Measurements from ENCODE around the gene FBH1. TPM values are rescaled to one million over a fixed set of nuclear protein-coding genes. Genes with fewer than 3 reads are reported as not detected.
"Not testable (repeated sequence)": the region's sequence is repeated elsewhere in the genome, so short reads cannot be mapped to it uniquely, and the experiment has no call there.

FBH1 gene
- total RNA-seq, 2 donors from 2014 or later: 51.8 to 53.5 TPM

DNA sequence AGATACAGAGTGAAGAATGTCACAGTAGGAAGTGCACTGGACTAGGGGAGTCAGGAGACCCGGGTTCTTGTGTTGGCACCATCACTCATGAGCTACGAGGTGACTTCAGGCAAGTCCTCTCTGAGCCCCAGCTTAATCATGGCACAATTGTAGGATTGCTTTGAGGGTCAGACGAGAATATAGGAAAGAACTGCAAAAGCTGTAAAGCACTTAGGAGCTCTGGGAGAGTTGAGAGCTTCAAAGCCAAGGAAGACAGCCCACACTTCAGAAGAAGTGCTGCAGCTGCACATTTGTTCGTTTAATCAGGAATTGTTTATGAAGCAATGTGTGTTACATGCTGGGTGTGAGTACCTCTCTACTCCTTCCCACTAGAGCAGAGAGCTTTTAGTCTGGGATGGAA is 4.4 kb downstream of the FBH1 start:
- ATAC-seq (no peak), DNase-seq (ENCODE audit: low spot score in 2 of 2) (no peak)
- Mint-ChIP-seq H3K27ac (no peak overlapping the region), H3K9me3 (peaks cover 0 to 10% of the 10 kb centered on the region in 2 donors), H3K36me3 (peaks cover 0 to 53% of the 10 kb centered on the region in 2 donors)

DNA sequence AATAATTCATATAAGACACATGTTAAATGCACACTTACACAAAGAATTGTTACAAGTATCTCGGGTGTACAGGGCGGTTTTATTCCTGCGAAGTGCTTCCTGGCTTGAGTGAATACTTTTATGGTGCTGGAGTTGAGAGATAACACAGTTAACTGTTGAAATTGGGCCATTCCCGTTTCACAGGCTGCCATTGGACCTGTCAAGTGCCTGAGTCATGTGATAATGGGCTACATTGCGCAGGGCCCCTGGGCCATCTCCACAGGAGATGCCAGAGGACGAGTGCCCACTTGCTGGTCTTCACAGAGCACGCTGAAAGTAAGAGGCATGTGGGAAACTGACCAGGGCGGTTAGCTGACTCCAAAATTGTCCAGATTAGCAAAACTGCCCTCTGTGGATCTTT is 4.8 kb downstream of the FBH1 start:
- peaks cover 0 to 10% of the 10 kb centered on the region in 2 donors for H3K9me3 Mint-ChIP-seq
- no peak for ATAC-seq
- H3K27ac Mint-ChIP-seq: peak overlapping the region in 1 of 2 donors; percentile 30
- DNase-seq (ENCODE audit: low spot score in 2 of 2): no peak
- H3K36me3 Mint-ChIP-seq: peaks cover 0 to 53% of the 10 kb centered on the region in 2 donors

DNA sequence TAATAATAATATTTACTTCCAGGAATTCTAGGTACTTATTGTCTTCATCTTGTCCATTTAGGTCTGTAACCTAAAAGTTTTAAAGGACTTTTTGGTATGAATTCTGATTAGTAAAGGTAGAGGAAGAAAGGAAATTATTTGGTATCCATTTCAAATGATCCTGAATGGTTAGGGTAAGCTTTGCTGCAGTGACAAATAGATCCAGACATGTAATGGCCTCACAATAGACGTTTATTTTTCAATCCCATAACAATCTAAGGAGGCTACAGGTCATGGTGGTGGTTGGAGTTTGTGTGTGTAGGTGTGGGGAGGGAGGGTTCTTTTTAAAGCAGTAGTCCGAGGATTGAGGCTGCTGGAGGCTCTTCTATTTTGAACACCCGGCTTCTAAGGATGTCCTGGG is 5.3 kb downstream of the FBH1 start:
- DNase-seq (ENCODE audit: low spot score in 2 of 2): no peak
- peak overlapping the region; percentile 66 to 74 for H3K27ac Mint-ChIP-seq
- no peak for ATAC-seq
- peaks cover 0 to 10% of the 10 kb centered on the region in 2 donors for H3K9me3 Mint-ChIP-seq
- H3K36me3 Mint-ChIP-seq: peaks cover 0 to 53% of the 10 kb centered on the region in 2 donors

DNA sequence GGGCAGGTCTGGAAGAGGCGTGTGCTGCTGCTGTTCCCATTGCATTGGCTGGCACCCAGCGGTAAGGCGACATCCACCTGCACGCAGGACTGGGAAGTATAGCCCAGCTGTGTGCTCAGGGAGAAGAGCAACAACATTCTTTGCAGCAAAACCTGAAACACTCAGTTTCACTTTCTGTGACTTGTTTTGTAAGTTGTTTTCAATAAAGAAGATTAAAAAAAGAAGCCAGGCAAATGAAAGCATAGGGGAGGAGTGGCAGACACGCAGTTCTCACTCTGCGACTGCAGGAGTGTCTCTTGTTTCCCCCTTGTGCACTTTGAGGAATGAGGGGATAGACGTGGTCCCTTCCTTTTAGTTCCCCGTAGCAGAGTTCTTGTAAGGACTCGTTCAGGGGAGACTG is 5.8 kb downstream of the FBH1 start:
- H3K36me3 Mint-ChIP-seq: peaks cover 0 to 53% of the 10 kb centered on the region in 2 donors
- peaks cover 0 to 10% of the 10 kb centered on the region in 2 donors for H3K9me3 Mint-ChIP-seq
- no peak for DNase-seq (ENCODE audit: low spot score in 2 of 2)
- peak; percentile 13 to 26 for ATAC-seq
- peak overlapping the region; percentile 74 to 75 for H3K27ac Mint-ChIP-seq

DNA sequence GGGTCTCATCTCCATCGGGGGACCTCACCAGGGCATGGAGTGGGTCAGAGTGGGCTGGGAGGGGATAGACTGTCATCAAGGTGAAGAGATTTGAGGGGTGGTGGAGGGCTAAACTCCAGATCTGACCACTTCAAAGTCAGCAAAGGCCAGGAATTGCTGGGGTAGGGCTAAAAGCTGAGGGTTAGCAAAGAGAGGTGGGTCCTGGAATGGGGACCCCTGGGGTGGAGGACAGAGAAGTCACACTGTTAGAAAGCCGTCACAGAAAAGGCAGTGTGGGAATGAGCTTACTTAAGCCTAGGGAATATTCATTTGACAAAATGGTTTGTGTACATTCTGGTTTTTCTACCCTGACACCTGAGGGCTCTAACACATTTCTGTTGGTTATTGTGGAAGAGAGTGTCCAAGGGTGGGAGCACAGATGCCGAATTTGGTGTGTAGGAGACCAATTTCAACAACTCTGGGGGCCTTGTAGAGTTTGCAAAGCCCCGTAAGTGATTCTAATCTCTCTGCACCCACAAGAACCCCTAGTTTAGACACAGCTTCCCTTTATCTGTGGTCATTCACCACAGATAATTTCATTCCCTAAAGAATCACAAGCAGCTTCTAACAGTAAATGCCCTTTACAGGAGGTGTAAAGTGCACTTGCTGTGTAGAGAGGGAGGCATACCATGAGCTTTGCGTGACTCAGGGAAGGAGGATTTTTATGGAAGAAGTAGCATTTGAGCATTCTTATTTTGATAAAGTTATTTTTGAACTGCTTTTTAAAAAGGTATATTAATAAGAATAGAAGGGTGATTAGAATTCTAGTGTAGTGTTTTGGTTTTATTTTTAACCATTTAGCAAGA is 6.4 kb downstream of the FBH1 start:
- no peak for ATAC-seq
- peaks cover 0 to 10% of the 10 kb centered on the region in 2 donors for H3K9me3 Mint-ChIP-seq
- peak overlapping the region; percentile 74 to 75 for H3K27ac Mint-ChIP-seq
- H3K36me3 Mint-ChIP-seq: peaks cover 0 to 53% of the 10 kb centered on the region in 2 donors
- no peak for DNase-seq (ENCODE audit: low spot score in 2 of 2)

DNA sequence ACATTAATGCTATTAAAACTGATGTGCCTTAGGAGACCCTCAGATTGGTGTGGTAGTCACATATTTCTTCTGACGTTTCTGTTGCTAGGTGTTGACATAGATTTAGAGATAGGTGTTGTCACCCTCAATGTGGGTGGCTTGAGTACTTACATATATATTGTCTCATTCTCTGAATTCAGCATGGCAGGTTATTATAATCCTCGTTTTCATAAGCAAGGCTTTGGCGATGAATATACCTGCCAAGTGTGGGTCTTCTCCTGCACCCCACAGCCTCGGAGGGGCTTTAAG is 7.0 kb downstream of the FBH1 start:
- Mint-ChIP-seq H3K36me3 (peaks cover 0 to 53% of the 10 kb centered on the region in 2 donors), H3K9me3 (peaks cover 0 to 10% of the 10 kb centered on the region in 2 donors), H3K27ac (peak overlapping the region in 1 of 2 donors; percentile 38)
- ATAC-seq (no peak), DNase-seq (ENCODE audit: low spot score in 2 of 2) (no peak)

DNA sequence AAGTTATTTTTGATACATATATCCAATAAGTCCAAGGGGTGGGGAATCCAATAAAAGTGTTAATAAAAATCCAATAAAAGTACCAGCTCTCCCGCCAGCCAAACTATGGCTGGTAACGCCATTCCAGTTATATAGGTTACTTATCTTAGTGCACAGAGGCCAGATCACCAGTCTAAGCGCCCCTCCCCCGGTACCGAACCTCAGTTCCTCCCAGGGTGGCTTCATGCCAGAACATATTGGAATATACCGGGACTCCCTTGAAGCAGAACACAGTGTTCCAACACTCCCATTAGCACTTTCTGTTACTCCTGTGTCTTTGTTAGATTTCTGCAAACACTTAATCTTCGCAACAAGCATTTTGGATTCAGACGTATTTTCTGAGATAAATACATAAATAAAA is 7.5 kb downstream of the FBH1 start:
- Mint-ChIP-seq H3K9me3 (peaks cover 0 to 10% of the 10 kb centered on the region in 2 donors), H3K27ac (no peak overlapping the region), H3K36me3 (peaks cover 0 to 52% of the 10 kb centered on the region in 2 donors)
- ATAC-seq (no peak), DNase-seq (ENCODE audit: low spot score in 2 of 2) (no peak)

DNA sequence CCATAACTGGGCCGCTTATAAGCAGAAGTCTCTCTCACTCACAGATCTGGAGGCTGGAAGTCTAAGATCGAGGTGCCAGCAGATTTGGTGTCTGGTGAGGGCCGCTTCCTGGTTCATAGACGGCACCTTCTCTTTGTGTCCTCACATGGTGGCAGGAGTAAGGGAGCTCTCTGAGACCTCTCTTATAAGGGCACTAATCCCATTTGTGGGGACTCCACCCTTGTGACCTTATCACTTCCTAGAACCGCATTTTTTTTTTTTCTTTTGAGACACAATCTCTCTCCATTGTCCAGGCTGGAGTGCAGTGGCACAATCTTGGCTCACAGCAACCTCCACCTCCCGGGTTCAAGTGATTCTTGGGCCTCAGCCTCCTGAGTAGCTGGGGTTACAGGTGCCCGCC is 8.1 kb downstream of the FBH1 start:
- Mint-ChIP-seq H3K36me3 (peaks cover 0 to 54% of the 10 kb centered on the region in 2 donors), H3K27ac (no peak overlapping the region), H3K9me3 (peaks cover 0 to 10% of the 10 kb centered on the region in 2 donors)
- DNase-seq (ENCODE audit: low spot score in 2 of 2) (no peak), ATAC-seq (no peak)

DNA sequence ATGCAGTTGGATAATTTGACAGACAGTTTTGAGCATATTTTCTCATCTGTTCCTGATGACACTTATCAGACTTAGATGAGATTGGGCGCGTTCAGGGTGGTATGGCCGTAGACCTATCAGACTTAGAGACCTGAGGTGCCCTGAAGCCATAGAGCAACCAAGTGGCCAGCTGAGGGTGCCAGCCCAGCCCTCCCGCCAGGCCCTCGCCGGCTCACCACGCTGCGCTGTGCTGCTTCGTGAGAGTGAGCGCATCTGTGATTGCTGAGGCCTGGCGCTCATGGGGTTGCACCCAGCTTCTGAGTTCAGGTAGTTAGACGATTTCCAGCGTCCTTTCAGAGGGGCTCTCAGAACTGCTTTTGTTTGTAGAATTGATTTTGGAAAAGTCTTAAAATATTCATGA is 10.2 kb downstream of the FBH1 start:
- peaks cover 0 to 53% of the 10 kb centered on the region in 2 donors for H3K36me3 Mint-ChIP-seq
- H3K9me3 Mint-ChIP-seq: peaks cover 0 to 16% of the 10 kb centered on the region in 2 donors
- ATAC-seq: no peak
- DNase-seq (ENCODE audit: low spot score in 2 of 2): no peak
- peak overlapping the region in 1 of 2 donors; percentile 50 for H3K27ac Mint-ChIP-seq

DNA sequence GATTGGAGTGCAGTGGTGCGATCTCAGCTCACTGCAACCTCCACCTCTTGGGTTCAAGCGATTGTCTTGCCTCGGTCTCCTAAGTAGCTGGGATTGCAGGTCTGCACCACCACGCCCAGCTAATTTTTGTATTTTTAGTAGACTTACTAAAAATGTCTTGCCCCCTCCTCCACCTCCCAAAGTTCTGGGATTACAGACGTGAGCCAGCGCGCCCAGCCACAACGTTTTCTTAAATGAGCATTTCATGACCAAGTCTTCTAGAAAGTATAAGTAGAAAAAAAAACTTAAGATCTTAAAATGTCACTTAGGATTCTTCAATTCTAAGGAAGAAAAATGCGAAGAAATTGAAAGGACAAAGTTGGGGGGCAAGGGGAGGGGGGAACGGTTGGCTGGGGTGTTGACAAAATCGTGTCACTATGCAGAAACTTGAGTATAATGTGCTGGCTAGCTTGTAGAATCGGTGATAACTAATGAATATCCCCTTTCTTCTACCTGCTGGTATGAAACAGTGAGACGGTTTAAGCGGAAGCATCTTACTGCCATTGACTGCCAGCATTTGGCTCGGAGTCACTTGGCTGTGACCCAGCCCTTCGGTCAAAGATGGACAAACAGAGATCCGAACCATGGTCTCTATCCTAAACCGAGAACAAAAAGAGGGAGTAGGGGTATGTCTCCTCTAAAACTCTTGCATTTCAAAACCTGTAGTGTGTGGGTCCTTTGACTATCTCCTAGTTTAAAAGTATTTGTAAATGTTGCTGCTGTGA is 12.7 kb downstream of the FBH1 start:
- no peak for ATAC-seq
- DNase-seq (ENCODE audit: low spot score in 2 of 2): no peak

DNA sequence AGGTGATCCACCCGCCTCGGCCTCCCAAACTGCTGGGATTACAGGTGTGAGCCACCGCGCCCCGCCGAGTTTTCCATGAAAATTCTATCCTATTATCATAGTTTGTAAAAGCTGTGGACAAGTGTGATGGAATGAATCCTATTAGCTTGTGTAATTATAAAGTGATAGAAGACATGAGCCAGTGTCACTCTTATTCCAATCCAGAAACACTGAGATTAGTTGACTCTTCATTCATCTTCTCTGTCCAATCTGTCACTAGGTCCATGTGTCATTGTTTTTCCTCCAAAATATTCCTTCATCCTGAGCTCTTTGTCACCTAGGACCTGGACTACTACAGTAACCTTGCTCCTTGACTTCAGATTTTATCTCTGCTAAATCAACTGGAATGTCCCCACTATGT is 13.5 kb downstream of the FBH1 start:
- DNase-seq (ENCODE audit: low spot score in 2 of 2) (no peak), ATAC-seq (no peak)
- Mint-ChIP-seq H3K9me3 (peaks cover 0 to 6% of the 10 kb centered on the region in 2 donors), H3K27ac (no peak overlapping the region), H3K36me3 (peaks cover 6 to 20% of the 10 kb centered on the region in 2 donors)

More for the DNA sequence above, 12.7 kb downstream of the FBH1 start:
- peaks cover 4 to 29% of the 10 kb centered on the region in 2 donors for H3K36me3 Mint-ChIP-seq
- no peak overlapping the region for H3K27ac Mint-ChIP-seq
- H3K9me3 Mint-ChIP-seq: peaks cover 0 to 8% of the 10 kb centered on the region in 2 donors

DNA sequence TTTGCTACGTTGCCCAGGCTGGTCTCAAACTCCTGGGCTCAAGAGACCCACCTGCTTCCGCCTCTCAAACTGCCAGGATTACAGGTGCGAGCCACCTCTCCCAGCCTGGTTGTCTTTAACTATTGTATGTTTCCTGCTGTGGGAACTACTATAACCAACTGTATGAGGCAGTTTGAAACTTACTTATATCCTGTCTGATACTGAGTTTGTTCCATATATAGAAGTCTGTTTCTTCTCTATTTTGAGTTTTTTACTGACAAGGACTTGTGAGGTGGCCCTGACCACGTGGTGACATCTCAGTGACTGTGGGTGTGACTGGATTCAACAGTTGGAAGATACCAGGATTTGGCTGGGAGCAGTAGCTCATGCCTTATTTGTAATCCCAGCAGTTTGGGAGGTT is 14.2 kb downstream of the FBH1 start:
- ATAC-seq (peak; percentile 82 to 85), DNase-seq (ENCODE audit: low spot score in 2 of 2) (no peak)
- Mint-ChIP-seq H3K36me3 (peaks cover 10 to 20% of the 10 kb centered on the region in 2 donors), H3K9me3 (peaks cover 0 to 6% of the 10 kb centered on the region in 2 donors), H3K27ac (no peak overlapping the region)

DNA sequence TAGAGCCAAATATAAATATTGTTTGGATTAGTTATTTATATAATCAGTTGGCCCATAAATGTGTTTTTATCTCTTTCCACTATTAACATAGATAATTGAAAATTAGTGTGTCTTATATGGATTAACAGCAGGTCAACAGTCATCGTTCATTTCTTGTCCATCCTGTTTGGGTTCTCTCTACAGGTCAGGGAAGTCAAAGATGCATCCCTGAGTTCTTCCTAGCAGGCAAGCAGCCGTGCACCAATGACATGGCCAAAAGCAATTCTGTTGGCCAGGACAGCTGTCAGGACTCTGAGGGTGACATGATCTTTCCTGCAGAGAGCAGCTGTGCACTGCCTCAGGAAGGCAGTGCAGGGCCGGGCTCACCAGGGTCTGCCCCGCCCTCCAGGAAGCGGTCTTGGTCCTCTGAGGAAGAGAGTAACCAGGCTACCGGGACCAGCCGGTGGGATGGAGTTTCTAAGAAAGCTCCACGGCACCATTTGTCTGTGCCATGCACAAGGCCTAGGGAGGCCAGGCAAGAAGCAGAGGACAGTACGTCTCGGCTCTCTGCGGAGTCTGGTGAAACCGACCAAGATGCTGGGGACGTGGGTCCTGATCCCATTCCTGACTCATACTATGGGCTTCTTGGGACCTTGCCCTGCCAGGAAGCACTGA is 15.9 kb downstream of the FBH1 start:
- Mint-ChIP-seq H3K9me3 (peaks cover 0 to 6% of the 10 kb centered on the region in 2 donors), H3K36me3 (peaks cover 11 to 20% of the 10 kb centered on the region in 2 donors), H3K27ac (no peak overlapping the region)
- DNase-seq (ENCODE audit: low spot score in 2 of 2) (no peak), ATAC-seq (no peak)

DNA sequence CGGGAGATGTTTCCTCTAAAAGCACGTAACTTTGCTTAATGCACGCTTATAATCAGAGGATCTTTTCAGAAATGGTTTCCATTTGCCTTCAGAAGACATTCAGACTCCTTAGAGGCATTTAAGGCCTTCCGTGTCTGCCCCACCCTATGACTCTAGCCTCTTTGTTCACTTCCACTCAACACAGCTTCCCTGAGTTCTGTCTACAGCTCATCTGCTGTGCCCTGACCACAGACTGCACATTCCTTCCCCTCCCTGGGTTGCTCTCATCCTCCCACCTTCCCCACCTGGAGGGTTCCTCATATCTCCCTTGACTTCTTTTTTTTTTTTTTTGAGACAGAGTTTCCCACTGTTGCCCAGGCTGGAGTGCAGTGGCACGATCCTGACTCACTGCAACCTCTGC is 16.6 kb downstream of the FBH1 start:
- ATAC-seq (no peak), DNase-seq (ENCODE audit: low spot score in 2 of 2) (no peak)
- H3K36me3 Mint-ChIP-seq: peaks cover 18 to 20% of the 10 kb centered on the region in 2 donors

DNA sequence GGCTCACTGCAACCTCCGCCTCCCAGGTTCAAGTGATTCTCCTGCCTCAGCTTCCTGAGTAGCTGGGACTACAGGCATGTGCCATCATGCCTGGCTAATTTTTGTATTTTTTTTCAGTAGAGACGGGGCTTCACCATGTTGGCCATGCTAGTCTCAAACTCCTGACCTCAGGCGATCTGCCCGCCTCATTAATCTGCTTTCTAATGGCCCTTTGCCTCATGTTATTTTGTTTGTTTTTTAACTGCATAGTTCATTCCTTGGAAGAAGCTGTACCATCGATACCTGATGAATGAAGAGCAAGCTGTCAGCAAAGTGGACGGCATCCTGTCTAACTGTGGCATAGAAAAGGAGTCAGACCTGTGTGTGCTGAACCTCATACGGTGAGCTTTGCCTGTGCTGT is 18.6 kb downstream of the FBH1 start:
- not testable (repeated sequence) for ATAC-seq; H3K9me3 Mint-ChIP-seq; DNase-seq (ENCODE audit: low spot score in 2 of 2)
- Mint-ChIP-seq H3K36me3 (peaks cover 8 to 25% of the 10 kb centered on the region in 2 donors), H3K27ac (peak overlapping the region in 1 of 2 donors; percentile 79)

More for the DNA sequence above, 16.6 kb downstream of the FBH1 start:
- H3K9me3 Mint-ChIP-seq: peaks cover 0 to 6% of the 10 kb centered on the region in 2 donors
- H3K27ac Mint-ChIP-seq: no peak overlapping the region

DNA sequence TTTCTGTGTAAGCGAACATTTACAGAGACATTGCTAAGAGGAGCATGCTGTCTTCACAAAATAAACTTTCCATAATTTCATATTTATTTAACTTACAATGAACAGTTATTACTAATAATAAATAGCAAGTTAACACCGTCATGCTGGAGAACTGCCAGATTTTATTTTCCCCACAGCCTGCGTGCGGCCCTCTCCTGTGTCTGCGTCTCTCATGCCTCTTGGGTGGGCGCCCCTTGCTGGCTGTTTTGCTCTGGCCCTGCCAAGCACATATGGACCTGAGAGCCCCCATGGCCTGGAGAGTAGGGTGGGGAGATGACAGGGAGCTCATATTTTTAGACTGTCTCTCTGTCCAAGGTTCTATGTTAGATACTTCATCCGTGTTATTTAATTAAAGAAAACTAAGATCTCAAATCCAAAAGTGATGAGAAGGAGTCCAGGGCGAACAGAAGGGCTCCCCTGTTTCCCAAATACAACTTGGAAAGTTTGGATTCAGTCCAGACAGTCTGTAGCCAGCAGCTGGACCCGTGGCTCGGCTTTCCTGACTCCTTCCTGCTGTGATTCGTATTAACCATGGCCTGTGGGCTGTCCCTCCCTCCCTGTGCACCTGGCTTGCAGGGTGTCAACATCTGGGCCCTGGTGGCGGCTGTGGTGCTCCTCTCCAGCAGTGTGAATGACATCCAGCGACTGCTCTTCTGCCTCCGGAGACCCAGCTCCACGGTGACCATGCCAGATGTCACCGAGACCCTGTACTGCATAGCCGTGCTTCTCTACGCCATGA is 20.5 kb downstream of the FBH1 start:
- Mint-ChIP-seq H3K27ac (peak overlapping the region in 1 of 2 donors; percentile 19), H3K36me3 (peaks cover 2 to 25% of the 10 kb centered on the region in 2 donors), H3K9me3 (no peaks in the 10 kb centered on the region)
- ATAC-seq (no peak), DNase-seq (ENCODE audit: low spot score in 2 of 2) (no peak)
